NCI-H1105 treated with DMSO at 0.1 percent for 48 hours (cell line): ENCODE measurements around the gene ATP6V1F.

Source experiments
- DNase-seq: peaks from one replicate; lab custom pipeline; 2025; lab: John Stamatoyannopoulos, UW

ATP6V1F gene

GRCh38 chr7:128862571-128863432 is at the start of gene ATP6V1F:
Gene ATP6V1F, plus strand, starts transcription at chr7:128862856. Its CDS starts 49 bp downstream, at chr7:128862905.
- DNase-seq = peak; percentile 97

- no peak for DNase-seq
Observed at GRCh38 chr7:128814499-128814898, 48.2 kb upstream of the ATP6V1F start.

- no peak for DNase-seq
Observed at GRCh38 chr7:128815289-128815942, 47.2 kb upstream of the ATP6V1F start.

GRCh38 chr7:128818694-128819093 is 44.0 kb upstream of the ATP6V1F start:
- no peak for DNase-seq

- DNase-seq = no peak
Observed at GRCh38 chr7:128821724-128822123, 40.9 kb upstream of the ATP6V1F start.

- DNase-seq = no peak
Observed at GRCh38 chr7:128826512-128826911, 36.1 kb upstream of the ATP6V1F start.

GRCh38 chr7:128826916-128827247 is 35.8 kb upstream of the ATP6V1F start:
- no peak for DNase-seq

GRCh38 chr7:128827248-128827958 is 35.3 kb upstream of the ATP6V1F start:
- DNase-seq = no peak

GRCh38 chr7:128827971-128828711 is 34.5 kb upstream of the ATP6V1F start:
- DNase-seq = no peak

GRCh38 chr7:128829391-128830166 is 33.1 kb upstream of the ATP6V1F start:
- no peak for DNase-seq

- DNase-seq = peak; percentile 5
Observed at GRCh38 chr7:128830231-128831177, 32.2 kb upstream of the ATP6V1F start, which contains the start of gene FLNC. Gene FLNC, plus strand, starts transcription at chr7:128830406. Its CDS starts 232 bp downstream, at chr7:128830638.

- DNase-seq = no peak
Observed at GRCh38 chr7:128831178-128831993, 31.3 kb upstream of the ATP6V1F start.

GRCh38 chr7:128831994-128832879 is 30.4 kb upstream of the ATP6V1F start:
- no peak for DNase-seq

GRCh38 chr7:128832880-128833147 is 29.8 kb upstream of the ATP6V1F start:
- no peak for DNase-seq

- no peak for DNase-seq
Observed at GRCh38 chr7:128833148-128833945, 29.3 kb upstream of the ATP6V1F start.

GRCh38 chr7:128833946-128834325 is 28.7 kb upstream of the ATP6V1F start:
- no peak for DNase-seq

GRCh38 chr7:128835231-128835751 is 27.4 kb upstream of the ATP6V1F start:
- DNase-seq = no peak
